HepG2 (cell line): ENCODE results near the gene ASF1B. TPM values are rescaled to one million over a fixed set of nuclear protein-coding genes. Genes with fewer than 3 reads are reported as not detected.

Experiments used
- AFF4 ChIP-seq: sonication (generic); formaldehyde crosslinking; IDR thresholded peaks from 2 replicates; pipeline ENCODE4 v1.4.0; 2020; ENCODE audit warnings: missing genetic modification reagents
- ATF1 ChIP-seq: IDR thresholded peaks from 2 replicates; pipeline ENCODE4 v1.6.1; 2016; ENCODE audit warnings: mild to moderate bottlenecking, control low read depth
- GLMP ChIP-seq: sonication (generic); formaldehyde crosslinking; IDR thresholded peaks from 2 replicates; pipeline ENCODE4 v1.9.0; 2021; ENCODE audit warnings: missing genetic modification reagents, mild to moderate bottlenecking, borderline replicate concordance
- HNF1A ChIP-seq, 2 experiments: sonication (generic) in 1 of 2; formaldehyde crosslinking in 1 of 2; IDR thresholded peaks; 2 replicates each; pipeline versions ENCODE4 v1.4.0 to v1.6.1; 2016 to 2020; ENCODE audit warnings: borderline replicate concordance in 1 of 2, low read depth in 1 of 2, mild to moderate bottlenecking in 1 of 2, missing genetic modification reagents in 1 of 2
- HNRNPH1 ChIP-seq: fragments of 200-400 bp; formaldehyde crosslinking; optimal IDR thresholded peaks from 2 replicates; pipeline ENCODE3; 2017; ENCODE audit warnings: mild to moderate bottlenecking, low read depth, low read length
- HOXA7 ChIP-seq: sonication (generic); formaldehyde crosslinking; IDR thresholded peaks from 2 replicates; pipeline ENCODE4 v1.8.1; 2022; ENCODE audit warnings: mild to moderate bottlenecking, missing genetic modification reagents, moderate library complexity
- NR2C2 ChIP-seq: sonication (generic); formaldehyde crosslinking; IDR thresholded peaks from 2 replicates; pipeline ENCODE4 v1.4.0; 2020; ENCODE audit warnings: missing genetic modification reagents, mild to moderate bottlenecking, moderate library complexity, borderline replicate concordance
- PHB2 ChIP-seq: fragments of 450-650 bp; IDR thresholded peaks from 2 replicates; pipeline ENCODE4 v1.6.1; 2018; ENCODE audit not compliant: partially characterized antibody
- POLR2AphosphoS5 ChIP-seq: IDR thresholded peaks from 2 replicates; pipeline ENCODE4 v1.6.1; 2012; ENCODE audit warnings: low read depth, low read length
- STAT6 ChIP-seq: sonication (generic); formaldehyde crosslinking; IDR thresholded peaks from 2 replicates; pipeline ENCODE4 v1.4.0; 2020; ENCODE audit warnings: missing genetic modification reagents, mild to moderate bottlenecking, borderline replicate concordance
- ZFP82 ChIP-seq: sonication (generic); formaldehyde crosslinking; IDR thresholded peaks from 2 replicates; pipeline ENCODE4 v1.5.1; 2020; ENCODE audit warnings: mild to moderate bottlenecking, missing genetic modification reagents, borderline replicate concordance
- ZIK1 ChIP-seq: sonication (generic); formaldehyde crosslinking; IDR thresholded peaks from 2 replicates; pipeline ENCODE4 v1.5.0; 2020; ENCODE audit warnings: mild to moderate bottlenecking, low read depth, missing genetic modification reagents, borderline replicate concordance
- ZNF430 ChIP-seq: sonication (generic); formaldehyde crosslinking; IDR thresholded peaks from 2 replicates; pipeline ENCODE4 v1.9.0; 2021; ENCODE audit warnings: mild to moderate bottlenecking, missing genetic modification reagents
- ZNF709 ChIP-seq: sonication (generic); formaldehyde crosslinking; IDR thresholded peaks from 2 replicates; pipeline ENCODE4 v1.5.0; 2020; ENCODE audit warnings: mild to moderate bottlenecking, missing genetic modification reagents
- ZNF720 ChIP-seq: sonication (generic); formaldehyde crosslinking; IDR thresholded peaks from 2 replicates; pipeline ENCODE4 v1.4.0; 2020; ENCODE audit warnings: missing genetic modification reagents
- polyA plus RNA-seq, 8 experiments: library from polyadenylated mRNA; depleted of rRNA in 3 of 8; stranded (reverse) in 7 of 8; unstranded in 1 of 8; fragments of >200 nt; fragmentation: Illumina TruSeq in 4 of 8; extraction: Trizol in 4 of 8; gene quantifications; 2 replicates each; pipeline versions ENCODE4 v1.2.1 to v1.2.3, GENCODE V29; 2011 to 2016; ENCODE audit warnings: low read depth in 4 of 8, missing spikeins in 1 of 8, mixed read lengths in 1 of 8; ENCODE audit not compliant: insufficient read depth in 1 of 8
- total RNA-seq, 5 experiments: library from RNA; depleted of rRNA; stranded (reverse); fragments of >200 nt; fragmentation: Illumina TruSeq; extraction: Trizol; gene quantifications; 2 replicates each; pipeline ENCODE4 v1.2.3, GENCODE V29; 2016; ENCODE audit warnings: low read depth in 1 of 5

ASF1B gene
- total and polyA plus RNA-seq, 2 of the 13 experiments (the other 11 are each of a cell fraction or from before 2014, with no cell fraction given) = 18.2 to 24.8 TPM

- TF ChIP-seq AFF4 (no peak), GLMP (CRISPR knock-in tag) (no peak), ZFP82 (CRISPR knock-in tag) (no peak; the same call in 1 of the 2 replicates), HNF1A (IDR thresholded peaks at IDR 0.05; ENCODE audit: low read depth) (no peak), HNF1A (CRISPR knock-in tag; IDR thresholded peaks at IDR 0.05; ENCODE audit: borderline replicate concordance) (no peak; the same call in 1 of the 2 replicates), ZNF709 (CRISPR knock-in tag) (0 out of 2 replicates have a peak, but pooled peaks have one; percentile 55), POLR2AphosphoS5 (0 out of 2 replicates have a peak, but pooled peaks have one; percentile 32), ZNF430 (CRISPR knock-in tag) (no peak), PHB2 (no peak), HNRNPH1 (no peak), ZNF720 (CRISPR knock-in tag) (no peak), STAT6 (CRISPR knock-in tag) (no peak), ZIK1 (no peak), NR2C2 (CRISPR knock-in tag) (peak; percentile 35; the same call in 1 of the 2 replicates), HOXA7 (CRISPR knock-in tag) (no peak), ATF1 (no peak)
Measured at GRCh38 chr19:14072535-14073260, 63.7 kb downstream of the ASF1B start, which contains the start of gene MISP3 (continued).
